Stimulated activated CD4-positive, alpha-beta T cell treated with anti-CD3 and anti-CD28 coated beads, Interleukin-4, amount 100 ng/mL, for 48 hours (primary cell): ENCODE results near the gene PIK3CA.
"Not testable (repeated sequence)": the region's sequence is repeated elsewhere in the genome, so short reads cannot be mapped to it uniquely, and the experiment has no call there.

Experiments
- DNase-seq, 2 donors: peaks; one replicate each; pipeline ENCODE4 v3.0.0-alpha.2; 2020; ENCODE audit warnings: low read depth in 2 of 2

The PIK3CA gene

GRCh38 chr3:179264449-179264848 lies 116.3 kb downstream of the PIK3CA start:
- no peak for DNase-seq

- no peak for DNase-seq
These were observed 116.9 kb downstream of the PIK3CA start for GRCh38 chr3:179265092-179265491.

DNA sequence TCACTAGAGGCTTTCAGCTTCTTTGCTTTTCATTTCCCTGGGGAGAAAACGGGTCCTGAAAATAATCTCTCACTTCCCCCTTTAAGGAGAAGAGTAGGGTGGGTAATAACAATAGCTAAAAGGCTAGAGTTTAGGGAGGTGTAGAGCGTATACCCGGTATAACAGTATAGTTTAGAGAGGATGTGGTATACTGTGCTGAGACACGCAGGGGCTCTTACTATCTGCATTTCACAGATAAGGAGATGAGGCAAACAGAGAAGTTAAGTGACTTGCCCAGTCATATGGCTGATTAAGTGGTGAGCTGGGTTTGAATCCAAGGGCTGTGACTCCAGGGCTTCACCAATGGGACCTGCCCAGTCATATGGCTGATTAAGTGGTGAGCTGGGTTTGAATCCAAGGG lies 117.7 kb downstream of the PIK3CA start:
- no peak for DNase-seq

DNA sequence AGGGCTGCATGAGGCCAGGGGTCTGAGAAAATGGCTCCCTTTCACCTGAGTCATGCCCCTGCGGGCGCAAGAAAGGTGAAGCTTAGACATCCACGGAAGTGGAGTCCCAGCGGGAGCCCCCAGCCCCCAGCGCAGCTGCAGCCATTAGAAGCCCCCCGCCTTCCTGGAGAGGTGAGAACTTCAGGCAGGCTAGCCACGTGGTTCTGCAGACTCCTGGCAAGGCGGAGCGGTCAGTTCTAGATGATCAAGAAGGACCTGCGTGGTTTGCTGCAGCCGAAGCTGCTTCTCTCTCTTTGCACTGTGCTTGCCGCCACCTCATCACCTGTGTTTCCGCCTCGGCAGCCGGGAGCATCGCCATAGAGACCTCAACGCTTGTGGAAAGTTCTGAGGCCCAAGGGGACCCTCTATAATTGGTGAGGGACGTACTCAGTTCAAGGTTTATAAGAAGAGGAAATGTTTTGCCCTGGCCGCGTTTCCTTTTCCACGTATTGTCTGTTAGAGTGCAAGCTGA lies 118.6 kb downstream of the PIK3CA start:
- DNase-seq = no peak

DNA sequence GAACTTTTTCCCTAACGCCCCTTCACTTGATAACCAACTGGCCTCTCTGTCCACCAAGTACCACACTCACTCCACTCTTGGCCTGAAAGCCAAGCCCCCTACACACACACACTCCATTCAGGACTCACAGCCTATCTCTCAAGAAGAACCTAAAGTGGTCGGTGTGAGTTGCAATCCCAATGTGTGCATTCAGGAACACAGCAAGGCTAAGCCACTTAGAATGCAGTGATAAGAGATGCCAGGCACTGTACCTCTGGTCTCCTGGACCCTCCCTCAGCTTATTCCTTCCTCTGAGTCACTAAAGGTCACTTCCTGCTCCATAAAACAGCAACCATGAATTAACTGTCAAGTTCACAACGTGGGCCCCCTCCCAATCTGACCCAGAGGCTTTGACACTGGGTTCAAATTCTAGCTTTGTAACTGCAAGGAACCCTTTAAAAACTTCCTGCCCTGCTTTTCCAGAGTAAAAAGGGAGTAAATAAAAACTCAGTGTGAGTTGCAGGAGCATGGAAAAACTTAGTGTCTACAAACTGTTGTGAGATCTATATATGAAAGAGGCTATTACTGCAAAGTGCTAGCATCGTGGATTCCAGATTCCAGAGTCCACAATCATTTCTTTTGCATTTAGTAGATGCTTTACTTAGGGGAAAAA lies 120.4 kb downstream of the PIK3CA start:
- no peak for DNase-seq

DNA sequence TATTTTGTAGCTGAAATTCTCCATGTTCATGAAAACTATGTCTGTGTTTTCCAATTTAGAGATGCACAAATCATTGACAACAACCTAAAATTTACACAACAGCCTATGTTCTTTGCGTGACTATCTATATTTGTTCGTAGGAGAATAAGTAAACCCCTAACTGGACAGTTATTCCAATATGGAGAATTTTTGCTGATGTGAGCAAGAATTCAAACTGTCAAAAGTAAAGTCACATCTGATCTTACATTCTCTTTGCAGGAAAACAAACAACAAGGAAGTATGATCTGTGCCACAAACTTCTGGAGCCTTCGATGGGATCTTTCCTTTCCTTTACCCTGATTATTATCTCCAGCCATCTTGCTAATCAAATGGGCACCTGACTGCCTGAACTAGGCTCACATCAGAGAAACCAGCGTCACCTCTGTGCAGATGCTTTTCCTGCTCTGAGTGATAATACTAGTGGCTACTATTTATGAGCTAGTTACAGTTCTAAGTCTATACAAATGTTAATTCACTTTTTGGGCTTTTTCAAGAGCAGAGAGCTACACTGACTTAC lies 121.1 kb downstream of the PIK3CA start:
- no peak for DNase-seq

GRCh38 chr3:179272385-179272784 lies 124.2 kb downstream of the PIK3CA start:
- DNase-seq = no peak

- not testable (repeated sequence) for DNase-seq
These were observed 126.3 kb downstream of the PIK3CA start for GRCh38 chr3:179274434-179274833.

GRCh38 chr3:179276001-179276400 lies 127.8 kb downstream of the PIK3CA start:
- no peak for DNase-seq

- DNase-seq = no peak
These were observed 128.6 kb downstream of the PIK3CA start for GRCh38 chr3:179276743-179277142.

DNA sequence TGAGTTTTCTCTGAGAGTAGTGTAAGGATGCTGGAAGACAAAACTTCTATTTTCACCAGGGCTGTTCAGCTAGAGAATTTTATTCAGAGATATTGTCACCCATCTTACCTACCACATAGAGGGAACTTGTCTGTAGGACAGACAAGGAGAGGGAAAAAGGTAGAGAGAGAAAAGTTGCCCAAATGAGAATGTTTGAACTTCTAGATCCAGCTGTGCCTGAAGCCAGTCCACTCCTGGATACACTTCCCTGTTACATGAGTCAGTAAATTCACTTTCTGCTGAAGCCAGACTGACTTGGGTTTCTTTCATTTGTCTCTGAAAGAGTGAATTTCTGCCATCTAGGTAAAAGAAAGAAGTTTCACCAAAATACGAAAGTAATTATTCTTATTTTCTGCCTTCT lies 130.0 kb downstream of the PIK3CA start:
- no peak for DNase-seq

- DNase-seq = no peak
These were observed 131.0 kb downstream of the PIK3CA start for GRCh38 chr3:179278932-179279693.

- DNase-seq = no peak
These were observed 131.7 kb downstream of the PIK3CA start for GRCh38 chr3:179279837-179280236.

DNA sequence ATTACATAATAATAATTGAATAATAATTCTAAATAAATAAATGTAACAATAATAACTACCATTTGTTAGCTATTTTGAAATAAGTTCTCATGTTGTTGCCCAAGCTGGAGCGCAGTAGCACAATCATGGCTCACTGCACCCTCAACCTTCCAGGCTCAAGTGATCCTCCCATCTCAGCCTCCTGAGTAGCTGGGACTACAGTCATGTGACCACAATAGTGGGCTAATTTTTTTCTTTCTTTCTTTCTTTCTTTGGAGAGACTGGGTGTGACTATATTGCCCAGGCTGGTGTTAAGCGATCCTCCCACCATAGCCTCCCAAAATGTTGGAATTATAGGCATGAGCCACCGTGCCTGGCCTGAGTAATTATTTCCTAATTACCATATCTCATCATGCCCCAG lies 133.7 kb downstream of the PIK3CA start:
- DNase-seq = no peak

- DNase-seq = no peak
These were observed 138.2 kb downstream of the PIK3CA start for GRCh38 chr3:179286331-179286730.

- DNase-seq = no peak
These were observed 140.7 kb downstream of the PIK3CA start for GRCh38 chr3:179288845-179289244.

DNA sequence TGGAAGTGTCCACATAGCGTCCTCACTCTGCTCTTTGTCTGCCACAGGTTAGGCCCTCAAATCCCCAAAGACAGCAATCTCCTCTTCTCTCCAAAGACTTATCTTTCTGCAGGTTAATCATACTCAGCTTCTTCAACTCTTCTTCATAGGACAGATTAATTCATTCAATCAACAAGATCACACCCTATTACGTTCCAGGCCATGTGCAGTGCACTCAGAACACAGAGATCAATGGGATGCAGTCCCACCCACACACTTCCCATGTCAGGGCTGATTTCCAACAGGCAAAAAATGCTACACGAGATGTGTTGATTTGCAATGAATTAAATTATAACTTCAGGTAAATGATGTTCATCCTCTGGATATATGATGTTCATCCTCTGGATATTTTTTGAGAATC lies 141.1 kb downstream of the PIK3CA start:
- no peak for DNase-seq
